Calu3 (cell line): ENCODE measurements around the gene MEGF9. TPM values are rescaled to one million over a fixed set of nuclear protein-coding genes. Genes with fewer than 3 reads are reported as not detected.
A peak's percentile ranks its signal among the peaks of the same experiment; 100 is the strongest.

ENCODE experiments used
- BruUV-seq: library from RNA; stranded (reverse); fragments of 400-500 nt; replicated peaks from 2 replicates; lab custom pipeline; 2021; lab: Mats Ljungman, UMichigan
- CTCF ChIA-PET: fragments of 300-600 bp; sonication (Branson Sonifier 250); formaldehyde crosslinking; loops from one replicate; lab custom pipeline; 2022; ENCODE audit warnings: antibody characterized with exemption; lab: Charles Lee
- DNase-seq: peaks from one replicate; pipeline ENCODE4 v3.0.0; 2022
- H3K27ac Mint-ChIP-seq: one replicate; pipeline ENCODE4 v1.8.0; 2022; ENCODE audit warnings: mixed read lengths; ENCODE audit not compliant: unreplicated experiment
- H3K27me3 Mint-ChIP-seq: one replicate; pipeline ENCODE4 v1.8.0; 2022; ENCODE audit warnings: mixed read lengths; ENCODE audit not compliant: unreplicated experiment
- H3K36me3 Mint-ChIP-seq: one replicate; pipeline ENCODE4 v1.8.0; 2022; ENCODE audit warnings: mild to moderate bottlenecking, moderate library complexity, mixed read lengths; ENCODE audit not compliant: insufficient read depth, unreplicated experiment
- H3K4me1 Mint-ChIP-seq: one replicate; pipeline ENCODE4 v1.8.0; 2022; ENCODE audit warnings: mild to moderate bottlenecking, low read depth, mixed read lengths; ENCODE audit not compliant: unreplicated experiment
- H3K4me3 Mint-ChIP-seq: one replicate; pipeline ENCODE4 v1.8.0; 2022; ENCODE audit warnings: mild to moderate bottlenecking, low read depth, moderate library complexity, mixed read lengths; ENCODE audit not compliant: unreplicated experiment
- H3K9me3 Mint-ChIP-seq: one replicate; pipeline ENCODE4 v1.8.0; 2022; ENCODE audit warnings: low read depth, mixed read lengths; ENCODE audit not compliant: unreplicated experiment
- CTCF ChIP-seq: fragments of 200-600 bp; IDR thresholded peaks from one replicate; pipeline ENCODE4 v1.8.0; 2022; ENCODE audit warnings: antibody characterized with exemption; ENCODE audit not compliant: unreplicated experiment
- intact Hi-C: fragments of 100-400 bp; cut with micrococcal nuclease; formaldehyde crosslinking; loops from one replicate; pipeline ENCODE4 v1.10.0; 2022; ENCODE audit not compliant: unreplicated experiment
- total RNA-seq: library from RNA; stranded (reverse); gene quantifications from 2 replicates; pipeline ENCODE4 v1.2.3, GENCODE V29; 2022

The MEGF9 gene
- total RNA-seq, 1 experiment from 2014 or later = 7.1 TPM

- CTCF ChIA-PET = no interaction called here
- Mint-ChIP-seq H3K4me3 (no peak overlapping the region), H3K4me1 (no peaks in the 10 kb centered on the region), H3K27ac (no peak overlapping the region), H3K9me3 (no peaks in the 10 kb centered on the region), H3K27me3 (no peaks in the 10 kb centered on the region), H3K36me3 (no peaks in the 10 kb centered on the region)
- intact Hi-C loops = no loop called here
- BruUV-seq = no TSS peak
- no peak for DNase-seq
- no peak for TF ChIP-seq CTCF
Measured at GRCh38 chr9:120625222-120625621, 89.0 kb downstream of the MEGF9 start.

DNA sequence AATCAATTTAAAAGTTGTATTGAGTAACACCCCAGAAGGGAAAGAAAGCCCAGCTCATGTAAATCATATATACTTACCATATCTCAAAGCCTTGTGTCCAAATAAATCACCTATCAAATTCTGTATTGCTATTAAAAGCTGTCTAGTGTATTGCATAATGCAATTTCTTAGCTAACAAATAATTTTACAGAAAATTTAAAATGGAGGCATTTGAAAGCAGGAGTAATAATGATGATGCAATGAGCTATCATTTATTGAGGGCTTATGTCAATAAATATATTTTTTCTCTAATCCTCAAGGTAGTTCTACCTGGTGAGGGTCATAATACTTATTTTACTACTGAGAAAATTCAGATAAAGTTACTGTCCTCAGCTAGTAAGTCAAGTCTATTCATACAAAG lies 91.5 kb downstream of the MEGF9 start:
- no peak overlapping the region for H3K4me3 Mint-ChIP-seq
- intact Hi-C loops = loop anchor here (5.0 kb wide), 1 partner anchor 315 kb away; no protein-coding TSS in a partner anchor
- no TSS peak for BruUV-seq
- H3K9me3 Mint-ChIP-seq = no peaks in the 10 kb centered on the region
- no peaks in the 10 kb centered on the region for H3K27me3 Mint-ChIP-seq
- no peak for TF ChIP-seq CTCF
- no peak overlapping the region for H3K27ac Mint-ChIP-seq
- DNase-seq = no peak
- CTCF ChIA-PET = no interaction called here
- H3K36me3 Mint-ChIP-seq = no peaks in the 10 kb centered on the region
- H3K4me1 Mint-ChIP-seq = no peaks in the 10 kb centered on the region

DNA sequence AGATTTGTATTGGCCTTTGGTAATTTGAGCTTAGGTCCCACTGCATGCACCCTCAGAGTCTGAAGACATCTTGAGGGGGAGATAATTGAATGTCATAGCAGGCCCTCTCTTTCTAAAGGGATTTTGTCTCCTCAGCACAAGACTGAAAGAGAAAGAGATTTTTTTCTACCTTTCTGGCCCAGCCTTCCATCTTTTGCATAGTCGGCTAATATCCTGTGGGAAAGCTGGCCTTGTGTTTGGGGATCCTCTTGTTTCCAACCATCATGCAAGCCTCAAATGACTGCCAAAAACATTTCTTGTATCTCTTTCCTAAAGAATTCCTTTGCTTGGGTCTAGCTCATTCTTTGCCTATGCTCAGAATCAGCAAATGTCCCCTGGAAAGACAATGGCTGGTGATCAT lies 92.3 kb downstream of the MEGF9 start:
- H3K27ac Mint-ChIP-seq = no peak overlapping the region

DNA sequence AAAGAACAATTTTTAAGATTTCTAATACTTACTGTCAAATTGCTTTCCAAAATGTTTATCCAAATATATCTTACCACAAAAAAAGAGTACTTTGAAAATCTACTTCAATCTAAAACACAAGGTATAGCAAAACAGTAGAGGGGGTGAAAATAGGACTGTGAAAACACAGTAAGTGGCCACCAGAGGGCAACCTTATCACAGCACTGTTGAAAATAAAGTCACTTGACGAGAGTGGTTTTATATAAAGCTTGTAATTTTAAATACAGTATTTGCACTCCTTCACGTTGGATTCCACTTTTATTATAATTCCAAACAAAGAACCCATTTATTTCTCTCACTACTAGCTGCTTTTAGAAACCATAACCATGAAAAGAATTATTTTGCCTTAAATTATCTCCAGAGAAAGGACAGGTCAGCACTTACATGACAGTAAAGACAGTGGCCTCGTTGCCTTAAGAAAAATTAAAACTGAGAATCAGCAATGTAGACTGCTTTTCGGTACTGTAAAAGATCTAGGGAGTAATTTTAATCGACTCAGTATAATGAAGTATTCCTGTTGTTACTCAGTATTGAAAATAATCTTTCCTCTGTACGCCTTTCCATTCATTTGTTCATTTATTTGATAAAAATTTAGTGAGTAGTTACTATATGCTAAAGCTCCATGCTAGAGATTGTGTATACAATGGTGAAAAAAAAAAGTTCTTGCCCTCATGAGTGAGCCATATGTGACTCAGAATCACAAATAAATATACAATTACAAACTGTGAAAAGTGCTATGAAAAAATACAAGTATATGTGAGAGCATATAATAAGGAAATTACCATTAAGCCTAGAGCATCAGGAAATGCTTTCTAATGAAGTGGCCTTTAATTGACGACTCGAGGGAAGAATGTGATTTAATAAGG lies 94.3 kb downstream of the MEGF9 start:
- peak; percentile 24 for TF ChIP-seq CTCF
- Mint-ChIP-seq H3K4me1 (no peaks in the 10 kb centered on the region), H3K4me3 (no peak overlapping the region), H3K36me3 (no peaks in the 10 kb centered on the region), H3K9me3 (no peaks in the 10 kb centered on the region), H3K27ac (no peak overlapping the region), H3K27me3 (no peaks in the 10 kb centered on the region)
- BruUV-seq = no TSS peak
- DNase-seq = peak; percentile 54
- CTCF ChIA-PET = interaction anchor here (0.6 to 1.0 kb wide), 3 partner anchors 77 to 136 kb away, joined by 3 to 7 read pairs (median 3); no protein-coding TSS in a partner anchor
- intact Hi-C loops = loop anchor here (2.0 to 5.0 kb wide), 3 partner anchors 91 to 317 kb away; no protein-coding TSS in a partner anchor

More for the DNA sequence above, 92.3 kb downstream of the MEGF9 start:
- Mint-ChIP-seq H3K36me3 (no peaks in the 10 kb centered on the region), H3K4me3 (no peak overlapping the region), H3K9me3 (no peaks in the 10 kb centered on the region), H3K4me1 (no peaks in the 10 kb centered on the region), H3K27me3 (no peaks in the 10 kb centered on the region)
- no peak for DNase-seq
- TF ChIP-seq CTCF = no peak
- no TSS peak for BruUV-seq
- intact Hi-C loops = loop anchor here (5.0 kb wide), 1 partner anchor 315 kb away; no protein-coding TSS in a partner anchor
- CTCF ChIA-PET = interaction anchor here (0.6 kb wide), 1 partner anchor 307 kb away, joined by 3 read pairs; no protein-coding TSS in a partner anchor
